ENCODE data around the gene GGTLC1. TPM values are rescaled to one million over a fixed set of nuclear protein-coding genes. Genes with fewer than 3 reads are reported as not detected.
A peak's percentile ranks its signal among the peaks of the same experiment; 100 is the strongest.

Gene GGTLC1
- total RNA-seq = not detected
- not detected for polyA plus RNA-seq
- long read RNA-seq, donor 1 = 0 reads
- long read RNA-seq, donor 2 = 0 reads
- long read RNA-seq, donor 3 = 0 reads
- long read RNA-seq, donor 4 = 0 reads
- long read RNA-seq, donor 5 = 0 reads
- long read RNA-seq, donor 6 = 0 reads
- long read RNA-seq, donor 7 = 0 reads
- long read RNA-seq, donor 8 = 0 reads
- long read RNA-seq, donor 9 = 0 reads
- long read RNA-seq, donor 10 = 0 reads

DNA sequence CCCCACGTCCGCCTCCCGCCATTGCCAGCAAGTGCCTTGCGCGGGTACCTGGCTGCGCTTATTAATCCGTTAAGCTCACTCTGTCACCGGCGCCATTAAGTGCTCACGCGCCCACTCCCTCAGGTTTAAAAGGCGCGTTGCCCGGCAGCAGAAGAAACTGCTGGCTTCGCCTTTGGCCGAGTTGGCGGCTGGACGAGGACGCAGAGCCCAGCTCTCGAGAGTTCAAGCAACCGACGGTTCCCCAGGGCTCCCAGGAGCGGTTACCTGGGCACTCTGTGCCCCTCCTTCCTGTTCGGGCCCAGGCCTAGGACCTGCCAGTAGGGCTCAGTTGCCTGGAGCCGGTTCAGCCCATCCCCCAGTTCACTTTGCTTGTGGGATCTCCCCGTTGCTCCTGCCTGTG is at the start of gene GGTLC1:
TSS of gene GGTLC1 (minus strand) at position 219 of the 400 bp plus-strand sequence. CDS start 2,168 bp downstream, outside the sequence.
- no peak within 1 kb of the TSS for H3K27ac ChIP-seq (ENCODE audit: low read depth in 1 of 2, low read length in 1 of 2)
- no peak for DNase-seq (ENCODE audit: low read depth in 6 of 9, low spot score in 9 of 9)
- H3K4me1 ChIP-seq (ENCODE audit: control insufficient read depth in 2 of 2, insufficient read depth in 2 of 2, low read length in 2 of 2) = no peaks in the 10 kb centered on the region
- no peaks in the 10 kb centered on the region for H3K27me3 ChIP-seq (ENCODE audit: control insufficient read depth in 2 of 2, insufficient read depth in 1 of 2, low read length in 1 of 2)
- no peaks in the 10 kb centered on the region for H3K36me3 ChIP-seq (ENCODE audit: control insufficient read depth in 2 of 2, insufficient read depth in 2 of 2, low read length in 1 of 2)
- H3K9me3 ChIP-seq (ENCODE audit: control insufficient read depth in 2 of 2, insufficient read depth in 1 of 2, low read length in 1 of 2) = no peaks in the 10 kb centered on the region
- no peak within 1 kb of the TSS for H3K4me3 ChIP-seq (ENCODE audit: low read length in 2 of 2)
- WGBS = 93% methylated on average over 25 of the region's 26 CpGs

- H3K27me3 ChIP-seq (ENCODE audit: control insufficient read depth in 2 of 2, insufficient read depth in 1 of 2, low read length in 1 of 2) = no peaks in the 10 kb centered on the region
- 94% methylated on average over 2 of the region's 2 CpGs for WGBS
- no peak overlapping the region for H3K4me3 ChIP-seq (ENCODE audit: low read length in 2 of 2)
- peak in 1 of 9 donors; percentile 18 for DNase-seq (ENCODE audit: low read depth in 6 of 9, low spot score in 9 of 9)
- no peak overlapping the region for H3K27ac ChIP-seq (ENCODE audit: low read depth in 1 of 2, low read length in 1 of 2)
- H3K36me3 ChIP-seq (ENCODE audit: control insufficient read depth in 2 of 2, insufficient read depth in 2 of 2, low read length in 1 of 2) = no peaks in the 10 kb centered on the region
- no peaks in the 10 kb centered on the region for H3K9me3 ChIP-seq (ENCODE audit: control insufficient read depth in 2 of 2, insufficient read depth in 1 of 2, low read length in 1 of 2)
- peaks cover 0 to 6% of the 10 kb centered on the region in 2 donors for H3K4me1 ChIP-seq (ENCODE audit: control insufficient read depth in 2 of 2, insufficient read depth in 2 of 2, low read length in 2 of 2)
Measured at GRCh38 chr20:24034820-24035219, 46.2 kb upstream of the GGTLC1 start.

GRCh38 chr20:24033565-24033964 is 45.0 kb upstream of the GGTLC1 start:
- Histone ChIP-seq H3K4me1 (ENCODE audit: control insufficient read depth in 2 of 2, insufficient read depth in 2 of 2, low read length in 2 of 2) (peaks cover 0 to 6% of the 10 kb centered on the region in 2 donors), H3K27me3 (ENCODE audit: control insufficient read depth in 2 of 2, insufficient read depth in 1 of 2, low read length in 1 of 2) (no peaks in the 10 kb centered on the region), H3K36me3 (ENCODE audit: control insufficient read depth in 2 of 2, insufficient read depth in 2 of 2, low read length in 1 of 2) (no peaks in the 10 kb centered on the region), H3K9me3 (ENCODE audit: control insufficient read depth in 2 of 2, insufficient read depth in 1 of 2, low read length in 1 of 2) (no peaks in the 10 kb centered on the region), H3K4me3 (ENCODE audit: low read length in 2 of 2) (no peak overlapping the region), H3K27ac (ENCODE audit: low read depth in 1 of 2, low read length in 1 of 2) (no peak overlapping the region)
- WGBS = 99% methylated on average over 3 of the region's 3 CpGs
- no peak for DNase-seq (ENCODE audit: low read depth in 6 of 9, low spot score in 9 of 9)

- no peak overlapping the region for H3K27ac ChIP-seq (ENCODE audit: low read depth in 1 of 2, low read length in 1 of 2)
- no peaks in the 10 kb centered on the region for H3K9me3 ChIP-seq (ENCODE audit: control insufficient read depth in 2 of 2, insufficient read depth in 1 of 2, low read length in 1 of 2)
- H3K4me1 ChIP-seq (ENCODE audit: control insufficient read depth in 2 of 2, insufficient read depth in 2 of 2, low read length in 2 of 2) = peaks cover 0 to 6% of the 10 kb centered on the region in 2 donors
- no peaks in the 10 kb centered on the region for H3K27me3 ChIP-seq (ENCODE audit: control insufficient read depth in 2 of 2, insufficient read depth in 1 of 2, low read length in 1 of 2)
- no peak overlapping the region for H3K4me3 ChIP-seq (ENCODE audit: low read length in 2 of 2)
- H3K36me3 ChIP-seq (ENCODE audit: control insufficient read depth in 2 of 2, insufficient read depth in 2 of 2, low read length in 1 of 2) = no peaks in the 10 kb centered on the region
- no peak for DNase-seq (ENCODE audit: low read depth in 6 of 9, low spot score in 9 of 9)
Measured at GRCh38 chr20:24033151-24033550, 44.6 kb upstream of the GGTLC1 start.

GRCh38 chr20:24032400-24032898 is 43.9 kb upstream of the GGTLC1 start:
- H3K4me1 ChIP-seq (ENCODE audit: control insufficient read depth in 2 of 2, insufficient read depth in 2 of 2, low read length in 2 of 2) = peaks cover under 1 to 6% of the 10 kb centered on the region in 2 donors
- WGBS = 82% methylated on average over 5 of the region's 5 CpGs
- H3K36me3 ChIP-seq (ENCODE audit: control insufficient read depth in 2 of 2, insufficient read depth in 2 of 2, low read length in 1 of 2) = no peaks in the 10 kb centered on the region
- H3K27me3 ChIP-seq (ENCODE audit: control insufficient read depth in 2 of 2, insufficient read depth in 1 of 2, low read length in 1 of 2) = no peaks in the 10 kb centered on the region
- DNase-seq (ENCODE audit: low read depth in 6 of 9, low spot score in 9 of 9) = no peak
- no peak overlapping the region for H3K4me3 ChIP-seq (ENCODE audit: low read length in 2 of 2)
- no peak overlapping the region for H3K27ac ChIP-seq (ENCODE audit: low read depth in 1 of 2, low read length in 1 of 2)
- no peaks in the 10 kb centered on the region for H3K9me3 ChIP-seq (ENCODE audit: control insufficient read depth in 2 of 2, insufficient read depth in 1 of 2, low read length in 1 of 2)

DNA sequence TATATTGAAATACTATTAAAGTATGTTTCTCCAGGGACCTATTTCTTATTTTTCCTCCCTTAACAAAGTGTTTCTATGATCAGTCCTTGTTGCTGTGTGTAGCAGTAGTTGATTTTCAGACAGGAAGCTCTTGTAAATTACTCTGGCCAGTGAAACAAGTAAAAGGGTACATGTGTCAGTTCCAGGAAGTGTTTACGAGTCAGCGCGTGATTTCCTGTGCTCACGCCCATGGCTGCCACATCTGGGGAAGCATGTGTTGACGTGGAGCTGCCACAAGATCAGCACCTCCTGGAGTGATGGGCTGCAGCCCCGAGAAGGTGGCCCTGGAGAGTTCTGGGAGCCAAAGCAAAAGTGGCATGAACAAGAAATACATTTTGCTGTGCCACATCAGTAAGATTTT is 38.6 kb upstream of the GGTLC1 start:
- H3K27me3 ChIP-seq (ENCODE audit: control insufficient read depth in 2 of 2, insufficient read depth in 1 of 2, low read length in 1 of 2) = no peaks in the 10 kb centered on the region
- H3K27ac ChIP-seq (ENCODE audit: low read depth in 1 of 2, low read length in 1 of 2) = peak overlapping the region; percentile 36 to 55
- no peaks in the 10 kb centered on the region for H3K9me3 ChIP-seq (ENCODE audit: control insufficient read depth in 2 of 2, insufficient read depth in 1 of 2, low read length in 1 of 2)
- 13% methylated on average over 6 of the region's 6 CpGs for WGBS
- peaks cover 3 to 6% of the 10 kb centered on the region in 2 donors for H3K4me1 ChIP-seq (ENCODE audit: control insufficient read depth in 2 of 2, insufficient read depth in 2 of 2, low read length in 2 of 2)
- H3K36me3 ChIP-seq (ENCODE audit: control insufficient read depth in 2 of 2, insufficient read depth in 2 of 2, low read length in 1 of 2) = no peaks in the 10 kb centered on the region
- H3K4me3 ChIP-seq (ENCODE audit: low read length in 2 of 2) = no peak overlapping the region
- peak in 8 of 9 donors; percentile 23 to 78 (median 43) for DNase-seq (ENCODE audit: low read depth in 6 of 9, low spot score in 9 of 9)

GRCh38 chr20:24022621-24023180 is 34.1 kb upstream of the GGTLC1 start:
- Histone ChIP-seq H3K4me1 (ENCODE audit: control insufficient read depth in 2 of 2, insufficient read depth in 2 of 2, low read length in 2 of 2) (peaks cover 3 to 6% of the 10 kb centered on the region in 2 donors), H3K27ac (ENCODE audit: low read depth in 1 of 2, low read length in 1 of 2) (no peak overlapping the region), H3K9me3 (ENCODE audit: control insufficient read depth in 2 of 2, insufficient read depth in 1 of 2, low read length in 1 of 2) (no peaks in the 10 kb centered on the region), H3K4me3 (ENCODE audit: low read length in 2 of 2) (no peak overlapping the region), H3K27me3 (ENCODE audit: control insufficient read depth in 2 of 2, insufficient read depth in 1 of 2, low read length in 1 of 2) (no peaks in the 10 kb centered on the region), H3K36me3 (ENCODE audit: control insufficient read depth in 2 of 2, insufficient read depth in 2 of 2, low read length in 1 of 2) (no peaks in the 10 kb centered on the region)
- DNase-seq (ENCODE audit: low read depth in 6 of 9, low spot score in 9 of 9) = no peak
- WGBS = 96% methylated on average over 4 of the region's 4 CpGs

DNA sequence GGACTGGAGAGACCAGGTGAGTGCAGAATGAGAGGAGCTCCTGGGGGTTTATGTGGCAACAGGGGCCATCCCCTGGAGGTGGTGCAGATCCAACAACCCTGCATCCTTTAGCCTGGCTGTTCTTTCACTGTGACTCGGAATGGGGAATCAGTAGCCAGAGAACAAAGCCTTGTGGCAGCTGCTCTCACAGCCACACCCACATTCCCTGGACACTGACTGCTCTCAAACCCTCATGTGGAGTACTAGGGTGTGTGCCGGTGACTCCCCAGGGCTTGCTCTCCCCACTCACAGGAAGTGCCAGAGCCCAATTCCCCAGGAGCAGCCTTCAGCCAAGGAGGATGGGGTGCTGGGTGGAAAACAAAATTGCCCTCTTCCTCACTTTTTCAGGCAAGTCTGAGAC is 30.2 kb upstream of the GGTLC1 start:
- Histone ChIP-seq H3K36me3 (ENCODE audit: control insufficient read depth in 2 of 2, insufficient read depth in 2 of 2, low read length in 1 of 2) (no peaks in the 10 kb centered on the region), H3K4me3 (ENCODE audit: low read length in 2 of 2) (no peak overlapping the region), H3K27ac (ENCODE audit: low read depth in 1 of 2, low read length in 1 of 2) (no peak overlapping the region), H3K4me1 (ENCODE audit: control insufficient read depth in 2 of 2, insufficient read depth in 2 of 2, low read length in 2 of 2) (no peaks in the 10 kb centered on the region), H3K27me3 (ENCODE audit: control insufficient read depth in 2 of 2, insufficient read depth in 1 of 2, low read length in 1 of 2) (no peaks in the 10 kb centered on the region), H3K9me3 (ENCODE audit: control insufficient read depth in 2 of 2, insufficient read depth in 1 of 2, low read length in 1 of 2) (no peaks in the 10 kb centered on the region)
- WGBS = 93% methylated on average over 2 of the region's 2 CpGs
- no peak for DNase-seq (ENCODE audit: low read depth in 6 of 9, low spot score in 9 of 9)

DNA sequence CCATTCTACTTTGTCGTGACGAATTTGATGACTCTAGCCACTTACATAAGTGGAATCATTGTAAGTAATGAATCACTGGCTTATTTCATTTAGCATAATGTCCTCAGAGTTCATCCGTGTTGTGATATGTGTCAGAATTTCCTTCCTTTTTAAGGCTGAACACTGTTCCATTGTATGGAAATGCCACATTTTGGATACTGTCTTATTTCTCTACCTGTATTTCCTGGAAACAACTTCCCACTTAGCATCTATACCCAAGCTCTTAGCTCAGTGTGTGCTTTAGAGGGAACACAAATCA is 28.8 kb upstream of the GGTLC1 start:
- Histone ChIP-seq H3K36me3 (ENCODE audit: control insufficient read depth in 2 of 2, insufficient read depth in 2 of 2, low read length in 1 of 2) (no peaks in the 10 kb centered on the region), H3K9me3 (ENCODE audit: control insufficient read depth in 2 of 2, insufficient read depth in 1 of 2, low read length in 1 of 2) (no peaks in the 10 kb centered on the region), H3K4me3 (ENCODE audit: low read length in 2 of 2) (no peak overlapping the region), H3K4me1 (ENCODE audit: control insufficient read depth in 2 of 2, insufficient read depth in 2 of 2, low read length in 2 of 2) (no peaks in the 10 kb centered on the region), H3K27me3 (ENCODE audit: control insufficient read depth in 2 of 2, insufficient read depth in 1 of 2, low read length in 1 of 2) (no peaks in the 10 kb centered on the region), H3K27ac (ENCODE audit: low read depth in 1 of 2, low read length in 1 of 2) (no peak overlapping the region)
- 86% methylated on average over 3 of the region's 3 CpGs for WGBS
- DNase-seq (ENCODE audit: low read depth in 6 of 9, low spot score in 9 of 9) = no peak
